Measurements from ENCODE around the gene GPSM3. TPM values are rescaled to one million over a fixed set of nuclear protein-coding genes. Genes with fewer than 3 reads are reported as not detected.

GPSM3 gene
- total and polyA plus RNA-seq, 2 of the 13 experiments (the other 11 are each of a cell fraction or from before 2014, with no cell fraction given) = 0.18 to 6.2 TPM

- TF ChIP-seq CHD4 (IDR thresholded peaks at IDR 0.05; ENCODE audit: borderline replicate concordance, low read length) = no peak; the same call in 1 of the 2 replicates
- no peak for TF ChIP-seq ZNF703 (CRISPR knock-in tag; IDR thresholded peaks at IDR 0.05; ENCODE audit: borderline replicate concordance)
- TF ChIP-seq ZNF589 (CRISPR knock-in tag; conservative IDR thresholded peaks at IDR 0.05) = no peak
- no peak for TF ChIP-seq CREBL2 (CRISPR knock-in tag; IDR thresholded peaks at IDR 0.05; ENCODE audit: borderline replicate concordance)
- TF ChIP-seq ZNF746 (CRISPR knock-in tag; IDR thresholded peaks at IDR 0.05) = no peak; the same call in 1 of the 2 replicates
- no peak for TF ChIP-seq ISX (CRISPR knock-in tag; conservative IDR thresholded peaks at IDR 0.05)
- TF ChIP-seq KDM5A (IDR thresholded peaks at IDR 0.05; ENCODE audit: borderline replicate concordance, low read length) = peak; percentile 19; the same call in 1 of the 2 replicates
- TF ChIP-seq SMARCE1 (IDR thresholded peaks at IDR 0.05; ENCODE audit: borderline replicate concordance) = no peak
- TF ChIP-seq MAFK (conservative IDR thresholded peaks at IDR 0.05 in 1 of 2, IDR thresholded peaks at IDR 0.05 in 1 of 2; ENCODE audit: low read length in 2 of 2) = no peak
- TF ChIP-seq, protein P1, sequence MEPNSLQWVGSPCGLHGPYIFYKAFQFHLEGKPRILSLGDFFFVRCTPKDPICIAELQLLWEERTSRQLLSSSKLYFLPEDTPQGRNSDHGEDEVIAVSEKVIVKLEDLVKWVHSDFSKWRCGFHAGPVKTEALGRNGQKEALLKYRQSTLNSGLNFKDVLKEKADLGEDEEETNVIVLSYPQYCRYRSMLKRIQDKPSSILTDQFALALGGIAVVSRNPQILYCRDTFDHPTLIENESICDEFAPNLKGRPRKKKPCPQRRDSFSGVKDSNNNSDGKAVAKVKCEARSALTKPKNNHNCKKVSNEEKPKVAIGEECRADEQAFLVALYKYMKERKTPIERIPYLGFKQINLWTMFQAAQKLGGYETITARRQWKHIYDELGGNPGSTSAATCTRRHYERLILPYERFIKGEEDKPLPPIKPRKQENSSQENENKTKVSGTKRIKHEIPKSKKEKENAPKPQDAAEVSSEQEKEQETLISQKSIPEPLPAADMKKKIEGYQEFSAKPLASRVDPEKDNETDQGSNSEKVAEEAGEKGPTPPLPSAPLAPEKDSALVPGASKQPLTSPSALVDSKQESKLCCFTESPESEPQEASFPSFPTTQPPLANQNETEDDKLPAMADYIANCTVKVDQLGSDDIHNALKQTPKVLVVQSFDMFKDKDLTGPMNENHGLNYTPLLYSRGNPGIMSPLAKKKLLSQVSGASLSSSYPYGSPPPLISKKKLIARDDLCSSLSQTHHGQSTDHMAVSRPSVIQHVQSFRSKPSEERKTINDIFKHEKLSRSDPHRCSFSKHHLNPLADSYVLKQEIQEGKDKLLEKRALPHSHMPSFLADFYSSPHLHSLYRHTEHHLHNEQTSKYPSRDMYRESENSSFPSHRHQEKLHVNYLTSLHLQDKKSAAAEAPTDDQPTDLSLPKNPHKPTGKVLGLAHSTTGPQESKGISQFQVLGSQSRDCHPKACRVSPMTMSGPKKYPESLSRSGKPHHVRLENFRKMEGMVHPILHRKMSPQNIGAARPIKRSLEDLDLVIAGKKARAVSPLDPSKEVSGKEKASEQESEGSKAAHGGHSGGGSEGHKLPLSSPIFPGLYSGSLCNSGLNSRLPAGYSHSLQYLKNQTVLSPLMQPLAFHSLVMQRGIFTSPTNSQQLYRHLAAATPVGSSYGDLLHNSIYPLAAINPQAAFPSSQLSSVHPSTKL (CRISPR knock-in tag; IDR thresholded peaks at IDR 0.05) = peak; percentile 3; the same call in 1 of the 2 replicates
- no peak for TF ChIP-seq ELF3 (CRISPR knock-in tag; IDR thresholded peaks at IDR 0.05)
- TF ChIP-seq ZNF839 (CRISPR knock-in tag; IDR thresholded peaks at IDR 0.05; ENCODE audit: borderline replicate concordance) = no peak
- TF ChIP-seq SP140L (CRISPR knock-in tag; IDR thresholded peaks at IDR 0.05; ENCODE audit: borderline replicate concordance) = no peak
- no peak for TF ChIP-seq ZNF335 (CRISPR knock-in tag; IDR thresholded peaks at IDR 0.05)
- peak; percentile 50; the same call in 1 of the 2 replicates for TF ChIP-seq MIER3 (CRISPR knock-in tag; IDR thresholded peaks at IDR 0.05; ENCODE audit: borderline replicate concordance)
- TF ChIP-seq ZFP62 (CRISPR knock-in tag; IDR thresholded peaks at IDR 0.05) = no peak
- TF ChIP-seq CEBPB (IDR thresholded peaks at IDR 0.05; ENCODE audit: borderline replicate concordance, low read depth, low read length) = no peak
- no peak for TF ChIP-seq TP53 (CRISPR knock-in tag; conservative IDR thresholded peaks at IDR 0.05)
- TF ChIP-seq ZC3H4 (CRISPR knock-in tag; IDR thresholded peaks at IDR 0.05; ENCODE audit: borderline replicate concordance) = no peak
- no peak for TF ChIP-seq DNMT1 (CRISPR knock-in tag; IDR thresholded peaks at IDR 0.05)
- TF ChIP-seq ZNF263 (CRISPR knock-in tag; IDR thresholded peaks at IDR 0.05) = 0 out of 2 replicates have a peak, but pooled peaks have one; percentile 14
- TF ChIP-seq FOXA3 (CRISPR knock-in tag; IDR thresholded peaks at IDR 0.05) = peak; percentile 4; the same call in 1 of the 2 replicates
- TF ChIP-seq WIZ (CRISPR knock-in tag; IDR thresholded peaks at IDR 0.05) = no peak
- no peak for TF ChIP-seq ZNF546 (CRISPR knock-in tag; conservative IDR thresholded peaks at IDR 0.05)
- TF ChIP-seq POLR2A (IDR thresholded peaks at IDR 0.05; ENCODE audit: insufficient read depth in 1 of 2, low read depth in 2 of 2, low read length in 2 of 2) = peak; percentile 59 to 79
- TF ChIP-seq ZBTB39 (CRISPR knock-in tag; IDR thresholded peaks at IDR 0.05) = no peak
- no peak for TF ChIP-seq ZNF75D (CRISPR knock-in tag; IDR thresholded peaks at IDR 0.05; ENCODE audit: borderline replicate concordance)
Observed at GRCh38 chr6:32177183-32177787, 15.2 kb downstream of the GPSM3 start (continued).
